Small intestine (tissue), 7 donors: Measurements from ENCODE around the gene SCNN1A. TPM values are rescaled to one million over a fixed set of nuclear protein-coding genes. Genes with fewer than 3 reads are reported as not detected.

Source experiments
- DNase-seq, 2 donors: peaks; one replicate each; pipeline versions ENCODE4 v3.0.0 to v3.0.0-alpha.2; 2013
- FAIRE-seq: peaks from 2 replicates; lab custom pipeline; 2012; peaks lifted over from hg19 to GRCh38; lab: Jason Lieb, UNC
- H3K27ac ChIP-seq, 3 donors: one replicate each; pipeline ENCODE4 v1.5.1; 2013; ENCODE audit warnings: low read length in 2 of 3, mild to moderate bottlenecking in 2 of 3, control low read depth in 1 of 3, inconsistent platforms in 1 of 3, low read depth in 1 of 3, moderate library complexity in 1 of 3
- H3K27me3 ChIP-seq, 3 donors: one replicate each; pipeline ENCODE4 v1.6.1; 2013; ENCODE audit warnings: low read length in 3 of 3, inconsistent platforms in 1 of 3; ENCODE audit not compliant: control insufficient read depth in 3 of 3, insufficient read depth in 3 of 3
- H3K36me3 ChIP-seq, 3 donors: one replicate each; pipeline ENCODE4 v1.6.1; 2013; ENCODE audit warnings: low read length in 3 of 3, inconsistent platforms in 1 of 3, low read depth in 1 of 3, mild to moderate bottlenecking in 1 of 3, moderate library complexity in 1 of 3; ENCODE audit not compliant: control insufficient read depth in 3 of 3, insufficient read depth in 2 of 3
- H3K4me1 ChIP-seq, 3 donors: one replicate each; pipeline ENCODE4 v1.6.1; 2013; ENCODE audit warnings: low read length in 2 of 3, inconsistent platforms in 1 of 3, low read depth in 1 of 3, mild to moderate bottlenecking in 1 of 3, moderate library complexity in 1 of 3; ENCODE audit not compliant: control insufficient read depth in 3 of 3, insufficient read depth in 2 of 3
- H3K4me3 ChIP-seq, 3 donors: one replicate each; pipeline ENCODE4 v1.5.1; 2013; ENCODE audit warnings: low read length in 3 of 3, control low read depth in 1 of 3, inconsistent platforms in 1 of 3, low read depth in 1 of 3, mild to moderate bottlenecking in 1 of 3, moderate library complexity in 1 of 3
- H3K9me3 ChIP-seq, 2 donors: one replicate each; pipeline ENCODE4 v1.6.1; 2013; ENCODE audit warnings: low read depth in 1 of 2, low read length in 1 of 2; ENCODE audit not compliant: control insufficient read depth in 2 of 2, insufficient read depth in 1 of 2
- WGBS, 3 donors: extraction: QIAGEN DNeasy Blood & Tissue Kit; methylation state at CpG; one replicate each; pipeline ENCODE4 v1.1.7; 2013; 5-methylcytosine and 5-hydroxymethylcytosine counted together
- polyA plus RNA-seq, 4 donors: library from polyadenylated mRNA; stranded (reverse) in 3 of 4; unstranded in 1 of 4; fragments of 200-250 nt in 3 of 4; fragments of 120-200 nt in 1 of 4; gene quantifications; one replicate each; pipeline versions ENCODE4 v1.2.1 to v1.2.3, GENCODE V29; 2013
- donor health status: healthy with polysubstance abuse.
- donor health status: control.
- donor health status: control.
- donor health status: Bipolar disorder and iron deficiency.
- donor health status: healthy.

SCNN1A gene
- polyA plus RNA-seq, 4 donors = 12.3 to 47.1 (median 16.6) TPM

GRCh38 chr12:6361834-6362233 is 13.5 kb downstream of the SCNN1A start:
- no peak overlapping the region for H3K4me3 ChIP-seq
- DNase-seq (peak; percentile 46 to 75), FAIRE-seq (no peak)
- H3K9me3 ChIP-seq = no peaks in the 10 kb centered on the region
- peak overlapping the region; percentile 92 to 95 (median 93) for H3K27ac ChIP-seq
- H3K27me3 ChIP-seq = no peaks in the 10 kb centered on the region
- WGBS, 3 donors = 57 to 66% (median 61%) methylated on average over 14 of the region's 14 CpGs
- no peaks in the 10 kb centered on the region for H3K36me3 ChIP-seq
- peaks cover 0 to 35% (median 4%) of the 10 kb centered on the region in 3 donors for H3K4me1 ChIP-seq

- DNase-seq = no peak
- WGBS, 3 donors = 21 to 56% (median 41%) methylated on average over 11 of the region's 11 CpGs
- H3K4me3 ChIP-seq = no peak overlapping the region
- peaks cover 0 to 38% (median 7%) of the 10 kb centered on the region in 3 donors for H3K4me1 ChIP-seq
- H3K36me3 ChIP-seq = no peaks in the 10 kb centered on the region
- no peaks in the 10 kb centered on the region for H3K9me3 ChIP-seq
- H3K27ac ChIP-seq = peak overlapping the region; percentile 84 to 93 (median 92)
- H3K27me3 ChIP-seq = no peaks in the 10 kb centered on the region
- FAIRE-seq = no peak
These were observed 14.5 kb downstream of the SCNN1A start for GRCh38 chr12:6360578-6361490.

DNA sequence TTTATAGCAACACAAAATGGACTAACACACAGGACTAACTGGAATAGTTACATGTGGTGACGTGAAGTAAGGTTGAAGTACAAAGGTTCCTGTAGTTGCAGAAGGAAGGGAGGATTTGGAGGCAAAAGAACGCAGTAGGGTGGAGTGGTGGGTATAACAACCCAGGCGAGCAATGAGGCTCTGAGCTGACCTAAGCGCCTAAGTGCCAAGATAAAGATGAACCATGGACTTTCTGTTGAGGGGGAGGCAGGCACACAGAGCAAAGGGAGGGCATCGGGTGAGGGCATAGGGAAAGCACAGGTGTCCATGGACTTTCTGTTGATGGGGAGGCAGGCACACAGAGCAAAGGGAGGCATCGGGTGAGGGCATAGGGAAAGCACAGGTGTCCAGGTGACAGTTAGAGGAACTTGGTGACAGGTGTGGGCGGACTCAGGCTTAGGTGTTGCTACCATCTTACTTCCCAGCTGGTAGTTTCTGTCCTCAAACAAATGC is 15.2 kb downstream of the SCNN1A start:
- DNase-seq (peak; percentile 96 to 99), FAIRE-seq (no peak)
- Histone ChIP-seq H3K4me1 (peaks cover 0 to 45% (median 10%) of the 10 kb centered on the region in 3 donors), H3K36me3 (peaks cover 0 to 2% (median 0%) of the 10 kb centered on the region in 3 donors), H3K9me3 (no peaks in the 10 kb centered on the region), H3K27ac (peak overlapping the region; percentile 84 to 93 (median 92)), H3K27me3 (no peaks in the 10 kb centered on the region), H3K4me3 (no peak overlapping the region)
- 32 to 56% (median 37%) methylated on average over 7 of the region's 7 CpGs for WGBS, 3 donors

GRCh38 chr12:6358881-6359280 is 16.5 kb downstream of the SCNN1A start:
- Histone ChIP-seq H3K36me3 (peaks cover 0 to 3% (median 0%) of the 10 kb centered on the region in 3 donors), H3K4me1 (peaks cover 0 to 56% (median 10%) of the 10 kb centered on the region in 3 donors), H3K9me3 (no peaks in the 10 kb centered on the region), H3K4me3 (no peak overlapping the region), H3K27me3 (no peaks in the 10 kb centered on the region), H3K27ac (peak overlapping the region in 2 of 3 donors; percentile 70 to 84)
- 33 to 57% (median 38%) methylated on average over 1 of the region's 1 CpG for WGBS, 3 donors
- no peak for DNase-seq
- no peak for FAIRE-seq

DNA sequence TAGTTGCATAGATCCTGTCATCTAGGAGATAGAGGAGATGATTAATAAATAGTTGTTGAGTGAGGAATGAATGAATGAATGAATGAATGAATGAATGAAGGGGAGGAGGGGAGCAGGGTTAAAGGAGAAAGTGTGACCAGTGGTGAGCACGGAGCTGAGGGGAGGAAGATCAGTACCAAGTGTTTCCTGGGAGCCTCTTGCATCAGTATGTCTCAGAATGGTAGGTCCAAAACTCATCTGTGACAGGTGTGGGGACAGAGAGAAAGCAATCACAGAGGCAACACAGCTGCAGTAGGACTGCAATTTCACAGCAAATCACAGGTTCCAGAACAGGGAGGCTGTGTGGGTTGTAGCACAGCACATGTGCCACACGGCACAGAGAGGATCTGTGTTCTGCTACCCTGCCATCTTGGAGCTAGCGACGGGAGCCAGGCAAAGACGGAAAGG is 19.0 kb downstream of the SCNN1A start:
- DNase-seq = no peak
- no peaks in the 10 kb centered on the region for H3K9me3 ChIP-seq
- 83 to 94% (median 93%) methylated on average over 5 of the region's 5 CpGs for WGBS, 3 donors
- H3K4me1 ChIP-seq = peaks cover 0 to 48% (median 6%) of the 10 kb centered on the region in 3 donors
- FAIRE-seq = no peak
- peaks cover 0 to 3% (median 0%) of the 10 kb centered on the region in 3 donors for H3K36me3 ChIP-seq
- H3K27ac ChIP-seq = no peak overlapping the region
- no peaks in the 10 kb centered on the region for H3K27me3 ChIP-seq
- no peak overlapping the region for H3K4me3 ChIP-seq

- DNase-seq (peak in 1 of 2 donors; percentile 48), FAIRE-seq (no peak)
- no peaks in the 10 kb centered on the region for H3K27me3 ChIP-seq
- H3K36me3 ChIP-seq = peaks cover 0 to 3% (median 0%) of the 10 kb centered on the region in 3 donors
- H3K4me1 ChIP-seq = peaks cover 0 to 42% (median 6%) of the 10 kb centered on the region in 3 donors
- no peak overlapping the region for H3K4me3 ChIP-seq
- no peaks in the 10 kb centered on the region for H3K9me3 ChIP-seq
- 72 to 77% (median 75%) methylated on average over 8 of the region's 8 CpGs for WGBS, 3 donors
- no peak overlapping the region for H3K27ac ChIP-seq
These were observed 19.6 kb downstream of the SCNN1A start for GRCh38 chr12:6355491-6356373.

GRCh38 chr12:6354495-6355393 is 20.6 kb downstream of the SCNN1A start:
- Histone ChIP-seq H3K27me3 (no peaks in the 10 kb centered on the region), H3K27ac (peak overlapping the region in 1 of 3 donors; percentile 11), H3K36me3 (peaks cover 0 to 3% (median 0%) of the 10 kb centered on the region in 3 donors), H3K4me3 (no peak overlapping the region), H3K9me3 (no peaks in the 10 kb centered on the region), H3K4me1 (peaks cover 0 to 35% (median 6%) of the 10 kb centered on the region in 3 donors)
- 64 to 85% (median 73%) methylated on average over 10 of the region's 10 CpGs for WGBS, 3 donors
- DNase-seq = peak; percentile 62 to 73
- no peak for FAIRE-seq
